Measurements from ENCODE around the gene FGA. TPM values are rescaled to one million over a fixed set of nuclear protein-coding genes. Genes with fewer than 3 reads are reported as not detected.

Gene FGA
- total and polyA plus RNA-seq, 2 of the 8 experiments (the other 6 are each of a cell fraction or from before 2014, with no cell fraction given): not detected

DNA sequence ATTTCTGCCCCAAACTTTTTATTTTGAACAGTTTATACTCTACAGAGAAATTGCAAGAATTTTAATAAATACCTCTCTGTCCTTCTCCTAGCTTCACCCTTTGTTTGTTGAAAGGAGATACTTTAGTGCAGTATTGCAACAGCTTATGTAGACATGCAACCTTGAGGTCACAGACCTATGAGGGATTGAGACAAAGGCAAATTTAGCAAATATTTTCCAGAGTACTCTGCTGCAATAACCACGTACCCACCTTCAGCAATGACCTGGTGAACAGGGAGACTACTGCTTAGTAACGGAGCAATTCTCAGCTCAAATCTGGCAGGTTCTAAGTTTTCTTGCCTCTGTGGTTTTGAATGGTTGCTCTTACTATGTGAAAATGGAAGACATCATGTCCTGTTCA is 13.2 kb downstream of the FGA start:
- Histone ChIP-seq H3K79me2 (ENCODE audit: control insufficient read depth in 1 of 2, insufficient read depth in 2 of 2, low read length in 2 of 2) (no peaks in the 10 kb centered on the region), H4K5ac (ENCODE audit: insufficient read length, low read depth, low read length) (no peak overlapping the region), H2BK5ac (ENCODE audit: low read depth, low read length) (no peak overlapping the region), H2AFZ (ENCODE audit: low read length) (no peak overlapping the region), H4K20me1 (replicated peaks in 1 of 2; ENCODE audit: control insufficient read depth in 1 of 2, insufficient read depth in 2 of 2, low read length in 2 of 2) (no peaks in the 10 kb centered on the region), H3K23ac (ENCODE audit: insufficient read length) (no peak overlapping the region), H2BK20ac (ENCODE audit: low read length) (no peak overlapping the region), H3K23me2 (ENCODE audit: low read depth, low read length) (no peaks in the 10 kb centered on the region), H3K9ac (replicated peaks in 1 of 4; ENCODE audit: extremely low read depth in 1 of 4, low read depth in 3 of 4, low read length in 3 of 4) (no peak overlapping the region), H3K79me1 (ENCODE audit: low read depth, low read length) (no peaks in the 10 kb centered on the region), H2AK5ac (ENCODE audit: low read depth, low read length) (no peak overlapping the region), H3K4me3 (ENCODE audit: extremely low read depth in 1 of 4, insufficient read depth in 2 of 4, low read depth in 3 of 4, low read length in 4 of 4) (no peak overlapping the region), H3K27me3 (replicated peaks in 1 of 4; ENCODE audit: control insufficient read depth in 3 of 4, extremely low read depth in 1 of 4, insufficient read depth in 3 of 4, low read length in 3 of 4) (no peaks in the 10 kb centered on the region), H3K4me2 (ENCODE audit: insufficient read depth in 1 of 2, low read depth in 2 of 2, low read length in 2 of 2) (no peak overlapping the region), H3K36me3 (ENCODE audit: control insufficient read depth in 2 of 4, insufficient read depth in 4 of 4, low read length in 3 of 4) (no peaks in the 10 kb centered on the region), H3K9me3 (ENCODE audit: insufficient read depth in 2 of 2, low read depth in 1 of 2, low read length in 1 of 2) (no peaks in the 10 kb centered on the region), H3K4ac (replicated peaks; ENCODE audit: insufficient read length, low read depth, low read length) (no peak overlapping the region), H3K56ac (replicated peaks; ENCODE audit: insufficient read length, low read depth, low read length) (no peak overlapping the region), H2BK120ac (replicated peaks; ENCODE audit: low read depth, low read length) (no peak overlapping the region), H3K14ac (ENCODE audit: insufficient read length) (no peak overlapping the region), H3K18ac (ENCODE audit: extremely low read depth, low read length) (no peak overlapping the region), H3K27ac (ENCODE audit: low read depth, low read length) (no peak overlapping the region), H4K91ac (replicated peaks; ENCODE audit: insufficient read length, low read length) (no peak overlapping the region), H3K4me1 (replicated peaks in 1 of 4; ENCODE audit: control insufficient read depth in 3 of 4, insufficient read depth in 4 of 4, low read length in 3 of 4) (no peaks in the 10 kb centered on the region), H2BK12ac (ENCODE audit: low read depth, low read length) (no peak overlapping the region), H4K8ac (ENCODE audit: extremely low read depth, insufficient read depth, low read length) (no peak overlapping the region), H2BK15ac (ENCODE audit: low read length) (no peak overlapping the region)
- 86% methylated on average over 2 of the region's 2 CpGs; no CpG with 5 or more reads in 1 of the 2 experiments for WGBS, 2 experiments (ENCODE audit: extremely low coverage in 1 of 2, insufficient coverage in 1 of 2, insufficient read length in 1 of 2, insufficient replicate concordance in 2 of 2, low coverage in 1 of 2, low lambda C conversion rate in 2 of 2, missing lambda C conversion rate in 1 of 2)
- DNase-seq (ENCODE audit: low read depth in 1 of 2, low spot score in 2 of 2) (no peak), FAIRE-seq (no peak)
- POLR2A ChIA-PET (ENCODE audit: partially characterized antibody): no interaction called here
- CTCF ChIA-PET (ENCODE audit: partially characterized antibody): interaction anchor here (1.2 to 2.4 kb wide), 3 partner anchors 10 to 18 kb away, joined by 3 to 14 read pairs (median 3); no protein-coding TSS in a partner anchor
- TF ChIP-seq GTF2F1 (IDR thresholded peaks at IDR 0.05; ENCODE audit: borderline replicate concordance, low read depth, low read length) (no peak), POU5F1 (IDR thresholded peaks at IDR 0.05; ENCODE audit: low read depth, low read length) (no peak), KDM4A (IDR thresholded peaks at IDR 0.05; ENCODE audit: low read depth, low read length, severe bottlenecking) (no peak), SRF (IDR thresholded peaks at IDR 0.05; ENCODE audit: low read depth, low read length) (no peak), ZNF274 (IDR thresholded peaks at IDR 0.05; ENCODE audit: borderline replicate concordance, extremely low read depth, low read length) (no peak), YY1 (IDR thresholded peaks at IDR 0.05; ENCODE audit: low read depth, low read length) (no peak), EGR1 (IDR thresholded peaks at IDR 0.05; ENCODE audit: borderline replicate concordance, low read depth, low read length) (no peak), NRF1 (IDR thresholded peaks at IDR 0.05; ENCODE audit: low read depth, low read length) (no peak), MAX (IDR thresholded peaks at IDR 0.05) (no peak), E2F6 (IDR thresholded peaks at IDR 0.05) (no peak), JUN (IDR thresholded peaks at IDR 0.05; ENCODE audit: low read depth, low read length) (no peak), FOSL1 (IDR thresholded peaks at IDR 0.05; ENCODE audit: insufficient read depth, low read depth, low read length) (no peak), CTBP2 (IDR thresholded peaks at IDR 0.05; ENCODE audit: borderline replicate concordance, insufficient read depth, insufficient read length, low read length) (no peak)

All from H1 (cell line).